HepG2 (cell line): ENCODE data around the gene COL18A1. TPM values are rescaled to one million over a fixed set of nuclear protein-coding genes. Genes with fewer than 3 reads are reported as not detected.

Experiments used
- FOSL2 ChIP-seq: sonication (generic); formaldehyde crosslinking; IDR thresholded peaks from 2 replicates; pipeline ENCODE4 v1.4.0; 2020; ENCODE audit warnings: missing genetic modification reagents
- HOXA5 ChIP-seq: sonication (generic); formaldehyde crosslinking; IDR thresholded peaks from 2 replicates; pipeline ENCODE4 v1.4.0; 2020; ENCODE audit warnings: missing genetic modification reagents
- JDP2 ChIP-seq: sonication (generic); formaldehyde crosslinking; IDR thresholded peaks from 2 replicates; pipeline ENCODE4 v1.8.1; 2022; ENCODE audit warnings: missing genetic modification reagents, borderline replicate concordance
- KDM6A ChIP-seq: IDR thresholded peaks from 2 replicates; pipeline ENCODE4 v1.6.1; 2016; ENCODE audit warnings: low read depth
- MEF2D ChIP-seq: sonication (generic); formaldehyde crosslinking; IDR thresholded peaks from 2 replicates; pipeline ENCODE4 v1.5.1; 2020; ENCODE audit warnings: mild to moderate bottlenecking, missing genetic modification reagents
- NCOA2 ChIP-seq: sonication (generic); formaldehyde crosslinking; IDR thresholded peaks from 2 replicates; pipeline ENCODE4 v1.8.0; 2022; ENCODE audit warnings: inconsistent platforms
- REPIN1 ChIP-seq: sonication (generic); formaldehyde crosslinking; IDR thresholded peaks from 2 replicates; pipeline ENCODE4 v1.8.0; 2022; ENCODE audit warnings: missing genetic modification reagents, low read depth, mild to moderate bottlenecking, borderline replicate concordance
- RFXANK ChIP-seq: IDR thresholded peaks from 2 replicates; pipeline ENCODE4 v1.6.1; 2016
- SKI ChIP-seq: fragments of 450-650 bp; IDR thresholded peaks from one replicate; pipeline ENCODE4 v1.6.1; 2018; ENCODE audit warnings: mild to moderate bottlenecking; ENCODE audit not compliant: partially characterized antibody
- SP1 ChIP-seq, 2 experiments: fragments of 450-650 bp in 1 of 2; sonication (generic) in 1 of 2; formaldehyde crosslinking in 1 of 2; IDR thresholded peaks; 2 replicates each; pipeline versions ENCODE4 v1.4.0 to v1.6.1; 2016 to 2020; ENCODE audit warnings: missing genetic modification reagents in 1 of 2
- TCF7 ChIP-seq: sonication (generic); IDR thresholded peaks from 2 replicates; pipeline ENCODE4 v1.6.1; 2016; ENCODE audit warnings: antibody characterized with exemption, low read depth
- ZNF44 ChIP-seq: sonication (generic); formaldehyde crosslinking; IDR thresholded peaks from 2 replicates; pipeline ENCODE4 v1.5.1; 2020; ENCODE audit warnings: mild to moderate bottlenecking, missing genetic modification reagents
- polyA plus RNA-seq, 8 experiments: library from polyadenylated mRNA; depleted of rRNA in 3 of 8; stranded (reverse) in 7 of 8; unstranded in 1 of 8; fragments of >200 nt; fragmentation: Illumina TruSeq in 4 of 8; extraction: Trizol in 4 of 8; gene quantifications; 2 replicates each; pipeline versions ENCODE4 v1.2.1 to v1.2.3, GENCODE V29; 2011 to 2016; ENCODE audit warnings: low read depth in 4 of 8, missing spikeins in 1 of 8, mixed read lengths in 1 of 8; ENCODE audit not compliant: insufficient read depth in 1 of 8
- total RNA-seq, 5 experiments: library from RNA; depleted of rRNA; stranded (reverse); fragments of >200 nt; fragmentation: Illumina TruSeq; extraction: Trizol; gene quantifications; 2 replicates each; pipeline ENCODE4 v1.2.3, GENCODE V29; 2016; ENCODE audit warnings: low read depth in 1 of 5
- TF ChIP-seq, protein P1 (sequence below): sonication (generic); formaldehyde crosslinking; IDR thresholded peaks from 2 replicates; pipeline ENCODE4 v1.4.0; 2020; ENCODE audit warnings: mild to moderate bottlenecking, missing genetic modification reagents
- TF ChIP-seq, protein P2 (sequence below): sonication (generic); formaldehyde crosslinking; IDR thresholded peaks from 2 replicates; pipeline ENCODE4 v1.8.0; 2022; ENCODE audit warnings: missing genetic modification reagents, mild to moderate bottlenecking, moderate library complexity, borderline replicate concordance
- TF ChIP-seq, protein P3 (sequence below): sonication (generic); formaldehyde crosslinking; IDR thresholded peaks from 2 replicates; pipeline ENCODE4 v1.5.1; 2020; ENCODE audit warnings: missing genetic modification reagents, mild to moderate bottlenecking, borderline replicate concordance
- TF ChIP-seq, protein P4 (sequence below): sonication (generic); formaldehyde crosslinking; IDR thresholded peaks from 2 replicates; pipeline ENCODE4 v1.9.0; 2022; ENCODE audit warnings: low read depth, missing genetic modification reagents
- TF ChIP-seq, protein P5 (sequence below): sonication (generic); formaldehyde crosslinking; conservative IDR thresholded peaks from 2 replicates; pipeline ENCODE4 v1.8.0; 2022; ENCODE audit warnings: low read depth, missing genetic modification reagents
- TF ChIP-seq, protein P6 (sequence below): IDR thresholded peaks from 2 replicates; pipeline ENCODE4 v1.6.1; 2018; ENCODE audit warnings: missing genetic modification reagents, mild to moderate bottlenecking, missing compliant biosample characterization

Gene COL18A1
- total and polyA plus RNA-seq, 2 of the 13 experiments (the other 11 are each of a cell fraction or from before 2014, with no cell fraction given) = 79.0 to 102 TPM

DNA sequence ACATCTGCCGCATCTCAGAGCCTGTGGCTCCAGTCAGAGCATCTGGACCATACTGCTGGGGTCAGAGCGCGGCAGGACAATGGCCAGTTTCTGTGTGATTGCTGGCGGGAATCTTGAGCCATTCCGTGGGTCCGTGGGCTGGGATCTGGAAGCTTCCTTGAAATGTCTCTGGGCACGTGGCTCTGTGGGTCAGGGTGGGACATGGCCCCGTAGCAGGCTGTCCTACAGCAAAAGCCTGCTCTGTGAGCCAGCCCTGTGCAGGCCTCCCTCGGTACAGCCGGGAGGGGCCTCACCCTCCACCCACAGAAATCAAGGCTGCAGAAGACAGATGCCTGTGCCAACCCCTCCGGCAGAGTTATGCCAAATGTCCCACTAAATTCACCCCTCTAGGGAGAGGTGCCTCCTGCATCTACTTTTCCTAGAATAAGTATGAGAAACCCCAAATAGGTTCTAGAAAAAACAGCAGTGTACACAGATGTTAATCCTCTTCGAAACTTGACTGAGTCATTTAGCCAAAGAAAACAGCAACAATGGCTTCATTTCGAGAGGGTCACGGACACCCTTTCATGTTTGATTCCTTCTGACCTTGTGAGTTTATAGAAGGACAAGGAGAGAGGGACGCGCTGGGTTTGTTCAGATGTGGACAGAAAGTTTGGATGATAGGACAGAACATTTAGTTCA lies 27.8 kb downstream of the COL18A1 start (continued):
- TF ChIP-seq, protein P1, sequence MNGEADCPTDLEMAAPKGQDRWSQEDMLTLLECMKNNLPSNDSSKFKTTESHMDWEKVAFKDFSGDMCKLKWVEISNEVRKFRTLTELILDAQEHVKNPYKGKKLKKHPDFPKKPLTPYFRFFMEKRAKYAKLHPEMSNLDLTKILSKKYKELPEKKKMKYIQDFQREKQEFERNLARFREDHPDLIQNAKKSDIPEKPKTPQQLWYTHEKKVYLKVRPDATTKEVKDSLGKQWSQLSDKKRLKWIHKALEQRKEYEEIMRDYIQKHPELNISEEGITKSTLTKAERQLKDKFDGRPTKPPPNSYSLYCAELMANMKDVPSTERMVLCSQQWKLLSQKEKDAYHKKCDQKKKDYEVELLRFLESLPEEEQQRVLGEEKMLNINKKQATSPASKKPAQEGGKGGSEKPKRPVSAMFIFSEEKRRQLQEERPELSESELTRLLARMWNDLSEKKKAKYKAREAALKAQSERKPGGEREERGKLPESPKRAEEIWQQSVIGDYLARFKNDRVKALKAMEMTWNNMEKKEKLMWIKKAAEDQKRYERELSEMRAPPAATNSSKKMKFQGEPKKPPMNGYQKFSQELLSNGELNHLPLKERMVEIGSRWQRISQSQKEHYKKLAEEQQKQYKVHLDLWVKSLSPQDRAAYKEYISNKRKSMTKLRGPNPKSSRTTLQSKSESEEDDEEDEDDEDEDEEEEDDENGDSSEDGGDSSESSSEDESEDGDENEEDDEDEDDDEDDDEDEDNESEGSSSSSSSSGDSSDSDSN (CRISPR knock-in tag) = 0 out of 2 replicates have a peak, but pooled peaks have one; percentile 20
- TF ChIP-seq TCF7 (peak; percentile 93), KDM6A (CRISPR knock-in tag) (peak; percentile 20; the same call in 1 of the 2 replicates), SP1 (IDR thresholded peaks at IDR 0.05) (no peak), SP1 (CRISPR knock-in tag; IDR thresholded peaks at IDR 0.05) (no peak), JDP2 (CRISPR knock-in tag) (no peak), RFXANK (CRISPR knock-in tag) (no peak), REPIN1 (CRISPR knock-in tag) (no peak), SKI (peak; percentile 23), ZNF44 (CRISPR knock-in tag) (no peak), HOXA5 (no peak), FOSL2 (CRISPR knock-in tag) (peak; percentile 93), NCOA2 (CRISPR knock-in tag) (peak; percentile 90), MEF2D (no peak)
- TF ChIP-seq, protein P2, sequence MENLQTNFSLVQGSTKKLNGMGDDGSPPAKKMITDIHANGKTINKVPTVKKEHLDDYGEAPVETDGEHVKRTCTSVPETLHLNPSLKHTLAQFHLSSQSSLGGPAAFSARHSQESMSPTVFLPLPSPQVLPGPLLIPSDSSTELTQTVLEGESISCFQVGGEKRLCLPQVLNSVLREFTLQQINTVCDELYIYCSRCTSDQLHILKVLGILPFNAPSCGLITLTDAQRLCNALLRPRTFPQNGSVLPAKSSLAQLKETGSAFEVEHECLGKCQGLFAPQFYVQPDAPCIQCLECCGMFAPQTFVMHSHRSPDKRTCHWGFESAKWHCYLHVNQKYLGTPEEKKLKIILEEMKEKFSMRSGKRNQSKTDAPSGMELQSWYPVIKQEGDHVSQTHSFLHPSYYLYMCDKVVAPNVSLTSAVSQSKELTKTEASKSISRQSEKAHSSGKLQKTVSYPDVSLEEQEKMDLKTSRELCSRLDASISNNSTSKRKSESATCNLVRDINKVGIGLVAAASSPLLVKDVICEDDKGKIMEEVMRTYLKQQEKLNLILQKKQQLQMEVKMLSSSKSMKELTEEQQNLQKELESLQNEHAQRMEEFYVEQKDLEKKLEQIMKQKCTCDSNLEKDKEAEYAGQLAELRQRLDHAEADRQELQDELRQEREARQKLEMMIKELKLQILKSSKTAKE (CRISPR knock-in tag) = peak; percentile 75; the same call in 1 of the 2 replicates
- TF ChIP-seq, protein P3, sequence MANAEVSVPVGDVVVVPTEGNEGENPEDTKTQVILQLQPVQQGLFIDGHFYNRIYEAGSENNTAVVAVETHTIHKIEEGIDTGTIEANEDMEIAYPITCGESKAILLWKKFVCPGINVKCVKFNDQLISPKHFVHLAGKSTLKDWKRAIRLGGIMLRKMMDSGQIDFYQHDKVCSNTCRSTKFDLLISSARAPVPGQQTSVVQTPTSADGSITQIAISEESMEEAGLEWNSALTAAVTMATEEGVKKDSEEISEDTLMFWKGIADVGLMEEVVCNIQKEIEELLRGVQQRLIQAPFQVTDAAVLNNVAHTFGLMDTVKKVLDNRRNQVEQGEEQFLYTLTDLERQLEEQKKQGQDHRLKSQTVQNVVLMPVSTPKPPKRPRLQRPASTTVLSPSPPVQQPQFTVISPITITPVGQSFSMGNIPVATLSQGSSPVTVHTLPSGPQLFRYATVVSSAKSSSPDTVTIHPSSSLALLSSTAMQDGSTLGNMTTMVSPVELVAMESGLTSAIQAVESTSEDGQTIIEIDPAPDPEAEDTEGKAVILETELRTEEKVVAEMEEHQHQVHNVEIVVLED = no peak
- TF ChIP-seq, protein P4, sequence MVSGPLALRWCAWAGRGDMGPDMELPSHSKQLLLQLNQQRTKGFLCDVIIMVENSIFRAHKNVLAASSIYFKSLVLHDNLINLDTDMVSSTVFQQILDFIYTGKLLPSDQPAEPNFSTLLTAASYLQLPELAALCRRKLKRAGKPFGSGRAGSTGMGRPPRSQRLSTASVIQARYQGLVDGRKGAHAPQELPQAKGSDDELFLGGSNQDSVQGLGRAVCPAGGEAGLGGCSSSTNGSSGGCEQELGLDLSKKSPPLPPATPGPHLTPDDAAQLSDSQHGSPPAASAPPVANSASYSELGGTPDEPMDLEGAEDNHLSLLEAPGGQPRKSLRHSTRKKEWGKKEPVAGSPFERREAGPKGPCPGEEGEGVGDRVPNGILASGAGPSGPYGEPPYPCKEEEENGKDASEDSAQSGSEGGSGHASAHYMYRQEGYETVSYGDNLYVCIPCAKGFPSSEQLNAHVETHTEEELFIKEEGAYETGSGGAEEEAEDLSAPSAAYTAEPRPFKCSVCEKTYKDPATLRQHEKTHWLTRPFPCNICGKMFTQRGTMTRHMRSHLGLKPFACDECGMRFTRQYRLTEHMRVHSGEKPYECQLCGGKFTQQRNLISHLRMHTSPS (CRISPR knock-in tag) = 0 out of 2 replicates have a peak, but pooled peaks have one; percentile 23
- TF ChIP-seq, protein P5, sequence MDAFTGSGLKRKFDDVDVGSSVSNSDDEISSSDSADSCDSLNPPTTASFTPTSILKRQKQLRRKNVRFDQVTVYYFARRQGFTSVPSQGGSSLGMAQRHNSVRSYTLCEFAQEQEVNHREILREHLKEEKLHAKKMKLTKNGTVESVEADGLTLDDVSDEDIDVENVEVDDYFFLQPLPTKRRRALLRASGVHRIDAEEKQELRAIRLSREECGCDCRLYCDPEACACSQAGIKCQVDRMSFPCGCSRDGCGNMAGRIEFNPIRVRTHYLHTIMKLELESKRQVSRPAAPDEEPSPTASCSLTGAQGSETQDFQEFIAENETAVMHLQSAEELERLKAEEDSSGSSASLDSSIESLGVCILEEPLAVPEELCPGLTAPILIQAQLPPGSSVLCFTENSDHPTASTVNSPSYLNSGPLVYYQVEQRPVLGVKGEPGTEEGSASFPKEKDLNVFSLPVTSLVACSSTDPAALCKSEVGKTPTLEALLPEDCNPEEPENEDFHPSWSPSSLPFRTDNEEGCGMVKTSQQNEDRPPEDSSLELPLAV = no peak
- TF ChIP-seq, protein P6, sequence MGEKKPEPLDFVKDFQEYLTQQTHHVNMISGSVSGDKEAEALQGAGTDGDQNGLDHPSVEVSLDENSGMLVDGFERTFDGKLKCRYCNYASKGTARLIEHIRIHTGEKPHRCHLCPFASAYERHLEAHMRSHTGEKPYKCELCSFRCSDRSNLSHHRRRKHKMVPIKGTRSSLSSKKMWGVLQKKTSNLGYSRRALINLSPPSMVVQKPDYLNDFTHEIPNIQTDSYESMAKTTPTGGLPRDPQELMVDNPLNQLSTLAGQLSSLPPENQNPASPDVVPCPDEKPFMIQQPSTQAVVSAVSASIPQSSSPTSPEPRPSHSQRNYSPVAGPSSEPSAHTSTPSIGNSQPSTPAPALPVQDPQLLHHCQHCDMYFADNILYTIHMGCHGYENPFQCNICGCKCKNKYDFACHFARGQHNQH (CRISPR knock-in tag) = 0 out of 2 replicates have a peak, but pooled peaks have one; percentile 29
